HEK293 (cell line): ENCODE measurements around the gene DCAF15.

Experiments used
- CTCF ChIA-PET: fragments of 350-600 bp; formaldehyde crosslinking; extraction: SDS; loops from one replicate; lab custom pipeline; 2021; ENCODE audit warnings: antibody characterized with exemption; lab: Yijun Ruan, JAX
- POLR2A ChIA-PET: fragments of 300-600 bp; formaldehyde crosslinking; extraction: SDS; loops from one replicate; lab custom pipeline; 2020; ENCODE audit warnings: antibody characterized with exemption, inconsistent platforms; lab: Yijun Ruan, JAX
- H3K27ac ChIP-seq: fragments of 200-500 bp; sonication (Bioruptor generic); 2 replicates; pipeline ENCODE4 v1.5.1; 2014; ENCODE audit warnings: low read depth, low read length, control low read depth, inconsistent platforms; ENCODE audit errors: extremely low read depth
- H3K36me3 ChIP-seq, 2 experiments: fragments of 200-500 bp in 1 of 2; sonication (Bioruptor generic) in 1 of 2; 1 replicate in 1 of 2; 2 replicates in 1 of 2; pipeline ENCODE4 v1.5.1; 2014 to 2017; ENCODE audit warnings: inconsistent platforms in 2 of 2, low read length in 2 of 2; ENCODE audit not compliant: control insufficient read depth in 2 of 2, insufficient read depth in 1 of 2
- H3K4me1 ChIP-seq: fragments of 200-500 bp; sonication (Bioruptor generic); 2 replicates; pipeline ENCODE4 v1.5.1; 2014; ENCODE audit warnings: mild to moderate bottlenecking, low read length, inconsistent platforms; ENCODE audit not compliant: control insufficient read depth, insufficient read depth
- H3K4me3 ChIP-seq: 2 replicates; pipeline ENCODE4 v1.5.1; 2011; ENCODE audit warnings: low read depth, mild to moderate bottlenecking, control low read depth, low read length, moderate library complexity
- H3K9me3 ChIP-seq: fragments of 200-500 bp; sonication (Bioruptor generic); 2 replicates; pipeline ENCODE4 v1.5.1; 2014; ENCODE audit warnings: low read depth, low read length, inconsistent platforms; ENCODE audit not compliant: control insufficient read depth, insufficient read depth
- KLF1 ChIP-seq: fragments of 450-650 bp; formaldehyde crosslinking; IDR thresholded peaks from 2 replicates; pipeline ENCODE4 v1.5.1; 2016; ENCODE audit warnings: missing biosample characterization, missing genetic modification characterization
- KLF10 ChIP-seq: fragments of 450-650 bp; IDR thresholded peaks from 2 replicates; pipeline ENCODE4 v1.5.1; 2018; ENCODE audit warnings: missing biosample characterization, mild to moderate bottlenecking, missing genetic modification characterization
- OSR2 ChIP-seq: fragments of 450-650 bp; formaldehyde crosslinking; IDR thresholded peaks from 2 replicates; pipeline ENCODE4 v1.5.1; 2016; ENCODE audit warnings: missing biosample characterization, missing genetic modification characterization
- OVOL3 ChIP-seq: fragments of 450-650 bp; formaldehyde crosslinking; IDR thresholded peaks from 2 replicates; pipeline ENCODE4 v1.5.1; 2016; ENCODE audit warnings: missing biosample characterization, missing genetic modification characterization
- ZBTB48 ChIP-seq: fragments of 450-650 bp; formaldehyde crosslinking; IDR thresholded peaks from 2 replicates; pipeline ENCODE4 v1.5.1; 2016; ENCODE audit warnings: missing biosample characterization, missing genetic modification characterization
- ZNF138 ChIP-seq: fragments of 450-650 bp; formaldehyde crosslinking; IDR thresholded peaks from 2 replicates; pipeline ENCODE4 v1.5.1; 2016; ENCODE audit warnings: missing biosample characterization, missing genetic modification characterization, borderline replicate concordance
- ZNF169 ChIP-seq: fragments of 450-650 bp; formaldehyde crosslinking; IDR thresholded peaks from 2 replicates; pipeline ENCODE4 v1.5.1; 2016; ENCODE audit warnings: missing biosample characterization, missing genetic modification characterization
- ZNF239 ChIP-seq: fragments of 450-650 bp; formaldehyde crosslinking; IDR thresholded peaks from 2 replicates; pipeline ENCODE4 v1.5.1; 2016; ENCODE audit warnings: missing biosample characterization, missing genetic modification characterization
- ZNF544 ChIP-seq: fragments of 450-650 bp; formaldehyde crosslinking; IDR thresholded peaks from 2 replicates; pipeline ENCODE4 v1.5.0; 2017; ENCODE audit warnings: missing biosample characterization, missing genetic modification characterization
- ZNF670 ChIP-seq: fragments of 450-650 bp; formaldehyde crosslinking; IDR thresholded peaks from 2 replicates; pipeline ENCODE4 v1.5.1; 2016; ENCODE audit warnings: missing biosample characterization, missing genetic modification characterization, low read depth
- ZNF707 ChIP-seq: fragments of 450-650 bp; formaldehyde crosslinking; IDR thresholded peaks from 2 replicates; pipeline ENCODE4 v1.5.1; 2016; ENCODE audit warnings: missing biosample characterization, missing genetic modification characterization
- ZNF785 ChIP-seq: fragments of 450-650 bp; formaldehyde crosslinking; IDR thresholded peaks from 2 replicates; pipeline ENCODE4 v1.5.1; 2016; ENCODE audit warnings: missing biosample characterization, missing genetic modification characterization
- ZSCAN16 ChIP-seq: fragments of 450-650 bp; formaldehyde crosslinking; IDR thresholded peaks from 2 replicates; pipeline ENCODE4 v1.5.1; 2016; ENCODE audit warnings: missing biosample characterization, missing genetic modification characterization
- TF ChIP-seq, protein P1 (sequence below): fragments of 450-650 bp; formaldehyde crosslinking; IDR thresholded peaks from 2 replicates; pipeline ENCODE4 v1.5.1; 2016; ENCODE audit warnings: missing biosample characterization, missing genetic modification characterization
- TF ChIP-seq, protein P2 (sequence below): fragments of 450-650 bp; formaldehyde crosslinking; conservative IDR thresholded peaks from 2 replicates; pipeline ENCODE4 v1.5.1; 2016; ENCODE audit warnings: low read depth, missing biosample characterization, missing genetic modification characterization
- TF ChIP-seq, protein P3 (sequence below): fragments of 450-650 bp; formaldehyde crosslinking; IDR thresholded peaks from 2 replicates; pipeline ENCODE4 v1.5.1; 2016; ENCODE audit warnings: missing biosample characterization, missing genetic modification characterization, borderline replicate concordance
- TF ChIP-seq, protein P4 (sequence below): fragments of 450-650 bp; IDR thresholded peaks from 2 replicates; pipeline ENCODE4 v1.5.1; 2018; ENCODE audit warnings: missing biosample characterization, mild to moderate bottlenecking, missing genetic modification characterization

The DCAF15 gene

DNA sequence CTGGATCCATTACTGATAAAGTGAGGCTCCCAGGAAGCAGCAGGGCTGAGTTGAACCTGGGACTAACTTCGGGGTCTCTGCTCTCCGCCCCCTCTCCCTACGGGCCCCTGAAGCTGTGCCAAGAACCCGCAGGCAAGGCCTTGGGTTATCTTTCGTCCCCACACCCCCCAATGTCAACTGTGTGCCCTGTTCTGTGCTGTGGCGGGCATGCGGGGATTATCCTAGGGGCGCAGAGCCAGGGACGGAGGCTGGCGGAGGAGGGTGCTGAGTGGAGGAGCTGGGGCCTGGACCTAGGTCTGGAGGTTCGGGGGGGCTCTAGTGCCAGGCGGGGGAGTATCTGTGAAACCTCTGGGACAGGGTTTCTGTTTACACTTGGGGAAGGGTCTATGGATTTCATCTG is 27.4 kb downstream of the DCAF15 start (continued):
- TF ChIP-seq, protein P1, sequence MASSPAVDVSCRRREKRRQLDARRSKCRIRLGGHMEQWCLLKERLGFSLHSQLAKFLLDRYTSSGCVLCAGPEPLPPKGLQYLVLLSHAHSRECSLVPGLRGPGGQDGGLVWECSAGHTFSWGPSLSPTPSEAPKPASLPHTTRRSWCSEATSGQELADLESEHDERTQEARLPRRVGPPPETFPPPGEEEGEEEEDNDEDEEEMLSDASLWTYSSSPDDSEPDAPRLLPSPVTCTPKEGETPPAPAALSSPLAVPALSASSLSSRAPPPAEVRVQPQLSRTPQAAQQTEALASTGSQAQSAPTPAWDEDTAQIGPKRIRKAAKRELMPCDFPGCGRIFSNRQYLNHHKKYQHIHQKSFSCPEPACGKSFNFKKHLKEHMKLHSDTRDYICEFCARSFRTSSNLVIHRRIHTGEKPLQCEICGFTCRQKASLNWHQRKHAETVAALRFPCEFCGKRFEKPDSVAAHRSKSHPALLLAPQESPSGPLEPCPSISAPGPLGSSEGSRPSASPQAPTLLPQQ (tag by site-specific recombination) = no peak
- no peak for TF ChIP-seq ZSCAN16 (tag by site-specific recombination)
- TF ChIP-seq ZNF544 (tag by site-specific recombination) = no peak
- TF ChIP-seq ZNF239 (tag by site-specific recombination) = no peak

DNA sequence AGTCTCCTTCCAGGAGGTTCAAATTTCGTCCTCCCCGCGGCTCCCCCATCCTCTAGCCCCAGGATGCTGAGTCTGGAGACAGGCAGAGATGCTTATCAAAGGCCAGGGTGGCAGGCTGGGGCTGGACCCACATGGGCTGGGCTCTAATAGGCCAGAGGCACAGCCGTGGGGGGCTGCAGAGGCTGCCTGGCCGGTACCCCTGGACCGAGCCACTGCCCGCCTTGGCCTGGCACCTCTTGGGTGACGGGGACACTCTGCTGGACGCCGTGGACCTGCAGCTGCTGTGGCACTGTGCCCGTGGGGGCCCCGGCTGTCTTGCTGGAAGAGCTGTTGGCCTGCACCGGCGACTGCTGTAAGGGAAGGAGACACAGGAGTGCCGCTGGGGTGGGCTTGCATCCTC is 28.0 kb downstream of the DCAF15 start:
- no peak overlapping the region for H3K4me3 ChIP-seq
- H3K4me1 ChIP-seq = no peaks in the 10 kb centered on the region
- ChIA-PET CTCF (no interaction called here), POLR2A (interaction anchor here (0.5 kb wide), 1 partner anchor 69 kb away, joined by 3 read pairs; no protein-coding TSS in a partner anchor)
- H3K9me3 ChIP-seq = no peaks in the 10 kb centered on the region
- peaks cover 7 to 55% of the 10 kb centered on the region in 2 experiments; a peak in 2 of 3 replicates for H3K36me3 ChIP-seq
- TF ChIP-seq, protein P2, sequence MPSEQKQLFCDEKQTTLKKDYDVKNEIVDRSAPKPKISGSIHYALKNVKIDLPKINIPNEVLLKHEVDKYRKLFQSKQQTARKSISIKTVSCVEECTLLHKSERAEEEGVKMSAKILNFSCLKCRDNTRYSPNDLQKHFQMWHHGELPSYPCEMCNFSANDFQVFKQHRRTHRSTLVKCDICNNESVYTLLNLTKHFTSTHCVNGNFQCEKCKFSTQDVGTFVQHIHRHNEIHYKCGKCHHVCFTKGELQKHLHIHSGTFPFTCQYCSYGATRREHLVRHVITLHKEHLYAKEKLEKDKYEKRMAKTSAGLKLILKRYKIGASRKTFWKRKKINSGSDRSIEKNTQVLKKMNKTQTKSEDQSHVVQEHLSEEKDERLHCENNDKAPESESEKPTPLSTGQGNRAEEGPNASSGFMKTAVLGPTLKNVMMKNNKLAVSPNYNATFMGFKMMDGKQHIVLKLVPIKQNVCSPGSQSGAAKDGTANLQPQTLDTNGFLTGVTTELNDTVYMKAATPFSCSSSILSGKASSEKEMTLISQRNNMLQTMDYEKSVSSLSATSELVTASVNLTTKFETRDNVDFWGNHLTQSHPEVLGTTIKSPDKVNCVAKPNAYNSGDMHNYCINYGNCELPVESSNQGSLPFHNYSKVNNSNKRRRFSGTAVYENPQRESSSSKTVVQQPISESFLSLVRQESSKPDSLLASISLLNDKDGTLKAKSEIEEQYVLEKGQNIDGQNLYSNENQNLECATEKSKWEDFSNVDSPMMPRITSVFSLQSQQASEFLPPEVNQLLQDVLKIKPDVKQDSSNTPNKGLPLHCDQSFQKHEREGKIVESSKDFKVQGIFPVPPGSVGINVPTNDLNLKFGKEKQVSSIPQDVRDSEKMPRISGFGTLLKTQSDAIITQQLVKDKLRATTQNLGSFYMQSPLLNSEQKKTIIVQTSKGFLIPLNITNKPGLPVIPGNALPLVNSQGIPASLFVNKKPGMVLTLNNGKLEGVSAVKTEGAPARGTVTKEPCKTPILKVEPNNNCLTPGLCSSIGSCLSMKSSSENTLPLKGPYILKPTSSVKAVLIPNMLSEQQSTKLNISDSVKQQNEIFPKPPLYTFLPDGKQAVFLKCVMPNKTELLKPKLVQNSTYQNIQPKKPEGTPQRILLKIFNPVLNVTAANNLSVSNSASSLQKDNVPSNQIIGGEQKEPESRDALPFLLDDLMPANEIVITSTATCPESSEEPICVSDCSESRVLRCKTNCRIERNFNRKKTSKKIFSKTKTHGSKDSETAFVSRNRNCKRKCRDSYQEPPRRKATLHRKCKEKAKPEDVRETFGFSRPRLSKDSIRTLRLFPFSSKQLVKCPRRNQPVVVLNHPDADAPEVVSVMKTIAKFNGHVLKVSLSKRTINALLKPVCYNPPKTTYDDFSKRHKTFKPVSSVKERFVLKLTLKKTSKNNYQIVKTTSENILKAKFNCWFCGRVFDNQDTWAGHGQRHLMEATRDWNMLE (tag by site-specific recombination) = no peak
- TF ChIP-seq, all 188 proteins: peak for 0
- no peak overlapping the region for H3K27ac ChIP-seq

DNA sequence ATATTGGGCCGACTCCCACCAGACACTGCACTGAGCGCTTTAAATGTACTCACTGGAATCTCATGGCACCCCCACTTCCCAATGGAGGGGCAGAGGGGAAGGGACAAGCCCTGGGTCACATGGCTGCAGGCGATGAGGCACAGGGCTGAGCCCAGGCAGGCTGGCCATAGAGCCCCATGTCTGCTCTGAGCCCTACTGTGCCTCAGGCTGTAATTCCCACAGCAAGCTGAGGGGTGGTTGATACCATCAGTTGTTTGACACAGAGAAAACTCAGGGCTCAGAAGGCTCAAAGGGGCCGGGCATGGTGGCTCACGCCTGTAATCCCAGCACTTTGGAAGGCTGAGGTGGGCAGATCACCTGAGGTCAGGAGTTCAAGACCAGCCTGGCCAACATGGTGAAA is 28.7 kb downstream of the DCAF15 start:
- ChIA-PET POLR2A (interaction anchor here (0.5 to 0.9 kb wide), 2 partner anchors 24 to 70 kb away, joined by 3 read pairs; no protein-coding TSS in a partner anchor), CTCF (no interaction called here)
- no peaks in the 10 kb centered on the region for H3K9me3 ChIP-seq
- H3K27ac ChIP-seq = no peak overlapping the region
- no peak overlapping the region for H3K4me3 ChIP-seq
- no peak for TF ChIP-seq ZNF785 (tag by site-specific recombination)
- TF ChIP-seq, protein P3, sequence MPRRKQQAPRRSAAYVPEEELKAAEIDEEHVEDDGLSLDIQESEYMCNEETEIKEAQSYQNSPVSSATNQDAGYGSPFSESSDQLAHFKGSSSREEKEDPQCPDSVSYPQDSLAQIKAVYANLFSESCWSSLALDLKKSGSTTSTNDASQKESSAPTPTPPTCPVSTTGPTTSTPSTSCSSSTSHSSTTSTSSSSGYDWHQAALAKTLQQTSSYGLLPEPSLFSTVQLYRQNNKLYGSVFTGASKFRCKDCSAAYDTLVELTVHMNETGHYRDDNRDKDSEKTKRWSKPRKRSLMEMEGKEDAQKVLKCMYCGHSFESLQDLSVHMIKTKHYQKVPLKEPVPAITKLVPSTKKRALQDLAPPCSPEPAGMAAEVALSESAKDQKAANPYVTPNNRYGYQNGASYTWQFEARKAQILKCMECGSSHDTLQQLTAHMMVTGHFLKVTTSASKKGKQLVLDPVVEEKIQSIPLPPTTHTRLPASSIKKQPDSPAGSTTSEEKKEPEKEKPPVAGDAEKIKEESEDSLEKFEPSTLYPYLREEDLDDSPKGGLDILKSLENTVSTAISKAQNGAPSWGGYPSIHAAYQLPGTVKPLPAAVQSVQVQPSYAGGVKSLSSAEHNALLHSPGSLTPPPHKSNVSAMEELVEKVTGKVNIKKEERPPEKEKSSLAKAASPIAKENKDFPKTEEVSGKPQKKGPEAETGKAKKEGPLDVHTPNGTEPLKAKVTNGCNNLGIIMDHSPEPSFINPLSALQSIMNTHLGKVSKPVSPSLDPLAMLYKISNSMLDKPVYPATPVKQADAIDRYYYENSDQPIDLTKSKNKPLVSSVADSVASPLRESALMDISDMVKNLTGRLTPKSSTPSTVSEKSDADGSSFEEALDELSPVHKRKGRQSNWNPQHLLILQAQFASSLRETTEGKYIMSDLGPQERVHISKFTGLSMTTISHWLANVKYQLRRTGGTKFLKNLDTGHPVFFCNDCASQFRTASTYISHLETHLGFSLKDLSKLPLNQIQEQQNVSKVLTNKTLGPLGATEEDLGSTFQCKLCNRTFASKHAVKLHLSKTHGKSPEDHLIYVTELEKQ (tag by site-specific recombination) = no peak
- no peak for TF ChIP-seq ZBTB48 (tag by site-specific recombination)
- no peak for TF ChIP-seq KLF10
- TF ChIP-seq KLF1 (tag by site-specific recombination) = no peak
- TF ChIP-seq, protein P4, sequence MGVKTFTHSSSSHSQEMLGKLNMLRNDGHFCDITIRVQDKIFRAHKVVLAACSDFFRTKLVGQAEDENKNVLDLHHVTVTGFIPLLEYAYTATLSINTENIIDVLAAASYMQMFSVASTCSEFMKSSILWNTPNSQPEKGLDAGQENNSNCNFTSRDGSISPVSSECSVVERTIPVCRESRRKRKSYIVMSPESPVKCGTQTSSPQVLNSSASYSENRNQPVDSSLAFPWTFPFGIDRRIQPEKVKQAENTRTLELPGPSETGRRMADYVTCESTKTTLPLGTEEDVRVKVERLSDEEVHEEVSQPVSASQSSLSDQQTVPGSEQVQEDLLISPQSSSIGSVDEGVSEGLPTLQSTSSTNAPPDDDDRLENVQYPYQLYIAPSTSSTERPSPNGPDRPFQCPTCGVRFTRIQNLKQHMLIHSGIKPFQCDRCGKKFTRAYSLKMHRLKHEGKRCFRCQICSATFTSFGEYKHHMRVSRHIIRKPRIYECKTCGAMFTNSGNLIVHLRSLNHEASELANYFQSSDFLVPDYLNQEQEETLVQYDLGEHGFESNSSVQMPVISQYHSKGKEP (tag by site-specific recombination) = no peak
- TF ChIP-seq ZNF670 (tag by site-specific recombination) = no peak
- no peak for TF ChIP-seq ZNF138
- TF ChIP-seq OVOL3 = no peak
- no peak for TF ChIP-seq OSR2 (tag by site-specific recombination)
- no peak for TF ChIP-seq ZNF707 (tag by site-specific recombination)
- TF ChIP-seq ZNF169 (tag by site-specific recombination) = no peak
- peaks cover 7 to 48% of the 10 kb centered on the region in 2 experiments; a peak in 2 of 3 replicates for H3K36me3 ChIP-seq
- no peaks in the 10 kb centered on the region; the same call in 1 of the 2 replicates for H3K4me1 ChIP-seq
